ENCODE data around the gene CREB3L4. TPM values are rescaled to one million over a fixed set of nuclear protein-coding genes. Genes with fewer than 3 reads are reported as not detected.
A peak's percentile ranks its signal among the peaks of the same experiment; 100 is the strongest.

Gene CREB3L4
- total and polyA plus RNA-seq, 2 of the 13 experiments (the other 11 are each of a cell fraction or from before 2014, with no cell fraction given) = 9.9 to 18.7 TPM

DNA sequence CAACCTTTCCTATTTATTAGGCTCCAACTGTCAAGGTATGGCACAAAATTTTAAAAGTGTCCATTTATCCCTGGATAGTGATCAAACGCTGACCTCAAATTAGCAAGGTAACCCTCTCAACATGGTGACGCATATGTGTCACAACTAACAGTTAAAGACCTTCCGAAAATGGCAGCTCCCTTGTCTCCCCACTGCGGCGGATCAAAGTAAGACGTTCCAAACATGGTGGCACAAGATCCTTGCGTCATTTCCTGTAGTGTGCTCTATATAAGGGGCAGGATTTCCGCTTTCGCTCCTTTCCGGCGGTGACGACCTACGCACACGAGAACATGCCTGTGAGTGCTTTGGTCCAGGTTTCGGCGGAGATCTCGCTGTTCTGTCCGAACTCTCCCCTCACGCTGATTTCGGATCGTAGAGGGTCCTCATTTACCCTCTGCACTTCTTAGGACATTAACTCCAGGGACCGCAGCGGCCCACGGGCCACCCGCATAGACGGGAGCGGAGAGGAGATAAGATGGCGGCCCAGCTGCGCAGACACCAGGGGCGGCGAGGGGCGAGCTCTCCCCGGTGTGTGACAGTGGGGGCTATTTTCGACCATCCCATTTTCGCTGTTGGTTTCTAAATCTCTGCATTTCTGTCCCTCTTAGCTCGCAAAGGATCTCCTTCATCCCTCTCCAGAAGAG lies 22.9 kb downstream of the CREB3L4 start, which contains the start of gene RPS27 (continued):
- TF ChIP-seq, protein P1, sequence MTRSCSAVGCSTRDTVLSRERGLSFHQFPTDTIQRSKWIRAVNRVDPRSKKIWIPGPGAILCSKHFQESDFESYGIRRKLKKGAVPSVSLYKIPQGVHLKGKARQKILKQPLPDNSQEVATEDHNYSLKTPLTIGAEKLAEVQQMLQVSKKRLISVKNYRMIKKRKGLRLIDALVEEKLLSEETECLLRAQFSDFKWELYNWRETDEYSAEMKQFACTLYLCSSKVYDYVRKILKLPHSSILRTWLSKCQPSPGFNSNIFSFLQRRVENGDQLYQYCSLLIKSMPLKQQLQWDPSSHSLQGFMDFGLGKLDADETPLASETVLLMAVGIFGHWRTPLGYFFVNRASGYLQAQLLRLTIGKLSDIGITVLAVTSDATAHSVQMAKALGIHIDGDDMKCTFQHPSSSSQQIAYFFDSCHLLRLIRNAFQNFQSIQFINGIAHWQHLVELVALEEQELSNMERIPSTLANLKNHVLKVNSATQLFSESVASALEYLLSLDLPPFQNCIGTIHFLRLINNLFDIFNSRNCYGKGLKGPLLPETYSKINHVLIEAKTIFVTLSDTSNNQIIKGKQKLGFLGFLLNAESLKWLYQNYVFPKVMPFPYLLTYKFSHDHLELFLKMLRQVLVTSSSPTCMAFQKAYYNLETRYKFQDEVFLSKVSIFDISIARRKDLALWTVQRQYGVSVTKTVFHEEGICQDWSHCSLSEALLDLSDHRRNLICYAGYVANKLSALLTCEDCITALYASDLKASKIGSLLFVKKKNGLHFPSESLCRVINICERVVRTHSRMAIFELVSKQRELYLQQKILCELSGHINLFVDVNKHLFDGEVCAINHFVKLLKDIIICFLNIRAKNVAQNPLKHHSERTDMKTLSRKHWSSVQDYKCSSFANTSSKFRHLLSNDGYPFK (CRISPR knock-in tag; IDR thresholded peaks at IDR 0.05; ENCODE audit: borderline replicate concordance) = peak; percentile 95
- no peak for TF ChIP-seq NFYC (CRISPR knock-in tag; IDR thresholded peaks at IDR 0.05)
- 0 out of 2 replicates have a peak, but pooled peaks have one; percentile 29 for TF ChIP-seq ZC3H13 (CRISPR knock-in tag; IDR thresholded peaks at IDR 0.05)
- TF ChIP-seq PHB2 (IDR thresholded peaks at IDR 0.05; ENCODE audit: partially characterized antibody) = no peak
- no peak for TF ChIP-seq BRCA1 (CRISPR knock-in tag; IDR thresholded peaks at IDR 0.05)
- no peak for TF ChIP-seq TP53 (CRISPR knock-in tag; conservative IDR thresholded peaks at IDR 0.05)
- no peak for TF ChIP-seq ZNF724P (CRISPR knock-in tag; IDR thresholded peaks at IDR 0.05; ENCODE audit: borderline replicate concordance)
- TF ChIP-seq SP140L (CRISPR knock-in tag; IDR thresholded peaks at IDR 0.05; ENCODE audit: borderline replicate concordance) = peak; percentile 49; the same call in 1 of the 2 replicates
- no peak for TF ChIP-seq RBM22 (optimal IDR thresholded peaks at IDR 0.05; ENCODE audit: low read length)
- peak; percentile 37; the same call in 1 of the 2 replicates for TF ChIP-seq NFATC3 (CRISPR knock-in tag; IDR thresholded peaks at IDR 0.05)
- TF ChIP-seq, protein P2, sequence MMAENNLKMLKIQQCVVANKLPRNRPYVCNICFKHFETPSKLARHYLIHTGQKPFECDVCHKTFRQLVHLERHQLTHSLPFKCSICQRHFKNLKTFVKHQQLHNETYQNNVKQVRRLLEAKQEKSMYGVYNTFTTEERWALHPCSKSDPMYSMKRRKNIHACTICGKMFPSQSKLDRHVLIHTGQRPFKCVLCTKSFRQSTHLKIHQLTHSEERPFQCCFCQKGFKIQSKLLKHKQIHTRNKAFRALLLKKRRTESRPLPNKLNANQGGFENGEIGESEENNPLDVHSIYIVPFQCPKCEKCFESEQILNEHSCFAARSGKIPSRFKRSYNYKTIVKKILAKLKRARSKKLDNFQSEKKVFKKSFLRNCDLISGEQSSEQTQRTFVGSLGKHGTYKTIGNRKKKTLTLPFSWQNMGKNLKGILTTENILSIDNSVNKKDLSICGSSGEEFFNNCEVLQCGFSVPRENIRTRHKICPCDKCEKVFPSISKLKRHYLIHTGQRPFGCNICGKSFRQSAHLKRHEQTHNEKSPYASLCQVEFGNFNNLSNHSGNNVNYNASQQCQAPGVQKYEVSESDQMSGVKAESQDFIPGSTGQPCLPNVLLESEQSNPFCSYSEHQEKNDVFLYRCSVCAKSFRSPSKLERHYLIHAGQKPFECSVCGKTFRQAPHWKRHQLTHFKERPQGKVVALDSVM (CRISPR knock-in tag; IDR thresholded peaks at IDR 0.05) = no peak
- no peak for TF ChIP-seq ZNF333 (CRISPR knock-in tag; IDR thresholded peaks at IDR 0.05; ENCODE audit: borderline replicate concordance)
- peak; percentile 38; the same call in 1 of the 2 replicates for TF ChIP-seq ZNF44 (CRISPR knock-in tag; IDR thresholded peaks at IDR 0.05)
- TF ChIP-seq ZNF225 (CRISPR knock-in tag; IDR thresholded peaks at IDR 0.05) = no peak
- no peak for TF ChIP-seq EZH2 (conservative IDR thresholded peaks at IDR 0.05; ENCODE audit: low read depth, low read length)
- TF ChIP-seq ZNF567 (CRISPR knock-in tag; IDR thresholded peaks at IDR 0.05; ENCODE audit: borderline replicate concordance) = no peak
- TF ChIP-seq, protein P3, sequence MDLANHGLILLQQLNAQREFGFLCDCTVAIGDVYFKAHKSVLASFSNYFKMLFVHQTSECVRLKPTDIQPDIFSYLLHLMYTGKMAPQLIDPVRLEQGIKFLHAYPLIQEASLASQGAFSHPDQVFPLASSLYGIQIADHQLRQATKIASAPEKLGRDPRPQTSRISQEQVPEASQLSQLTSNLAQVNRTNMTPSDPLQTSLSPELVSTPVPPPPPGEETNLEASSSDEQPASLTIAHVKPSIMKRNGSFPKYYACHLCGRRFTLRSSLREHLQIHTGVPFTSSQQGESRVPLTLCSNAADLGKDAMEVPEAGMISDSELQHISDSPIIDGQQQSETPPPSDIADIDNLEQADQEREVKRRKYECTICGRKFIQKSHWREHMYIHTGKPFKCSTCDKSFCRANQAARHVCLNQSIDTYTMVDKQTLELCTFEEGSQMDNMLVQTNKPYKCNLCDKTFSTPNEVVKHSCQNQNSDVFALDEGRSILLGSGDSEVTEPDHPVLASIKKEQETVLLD (CRISPR knock-in tag; IDR thresholded peaks at IDR 0.05; ENCODE audit: low read depth) = no peak
- no peak for TF ChIP-seq SMAD1 (CRISPR knock-in tag; IDR thresholded peaks at IDR 0.05; ENCODE audit: borderline replicate concordance, low read depth)
- TF ChIP-seq BRD4 (CRISPR knock-in tag; IDR thresholded peaks at IDR 0.05) = peak; percentile 81
- no peak for TF ChIP-seq ZFP36 (IDR thresholded peaks at IDR 0.05; ENCODE audit: borderline replicate concordance, low read depth, low read length, partially characterized antibody)

All from HepG2 (cell line).